A673 (cell line): ENCODE results near the gene USP22. TPM values are rescaled to one million over a fixed set of nuclear protein-coding genes. Genes with fewer than 3 reads are reported as not detected.

Source experiments
- BruUV-seq: library from RNA; stranded (reverse); fragments of 400-500 nt; replicated peaks from 2 replicates; lab custom pipeline; 2021; lab: Mats Ljungman, UMichigan
- CTCF ChIA-PET: fragments of 300-600 bp; sonication (Branson Sonifier 250); formaldehyde crosslinking; loops from one replicate; lab custom pipeline; 2022; ENCODE audit warnings: antibody characterized with exemption; lab: Charles Lee
- POLR2A ChIA-PET: fragments of 300-600 bp; sonication (Branson Sonifier 250); formaldehyde crosslinking; loops from one replicate; lab custom pipeline; 2022; ENCODE audit warnings: antibody characterized with exemption; ENCODE audit not compliant: low non-redundant PET; lab: Charles Lee
- DNase-seq: peaks from one replicate; pipeline ENCODE4 v3.0.0-alpha.2; 2015; ENCODE audit warnings: low spot score
- H3K27ac ChIP-seq: fragments of 200-600 bp; sonication (generic); 2 replicates; pipeline ENCODE4 v1.5.1; 2016; ENCODE audit warnings: mixed run types, low read depth, mild to moderate bottlenecking, mixed read lengths, antibody characterized with exemption, low read length; ENCODE audit not compliant: poor library complexity, severe bottlenecking
- H3K27me3 ChIP-seq: fragments of 200-600 bp; sonication (generic); replicated peaks from 2 replicates; pipeline ENCODE4 v1.6.1; 2017; ENCODE audit warnings: mixed run types, low read depth, mild to moderate bottlenecking, mixed read lengths, antibody characterized with exemption, low read length; ENCODE audit not compliant: insufficient read depth, poor library complexity
- H3K36me3 ChIP-seq: fragments of 200-600 bp; sonication (generic); 2 replicates; pipeline ENCODE4 v1.6.1; 2016; ENCODE audit warnings: mixed run types, mild to moderate bottlenecking, mixed read lengths, antibody characterized with exemption, low read length; ENCODE audit not compliant: insufficient read depth, poor library complexity, severe bottlenecking
- H3K4me1 ChIP-seq: fragments of 200-600 bp; sonication (generic); 2 replicates; pipeline ENCODE4 v1.6.1; 2017; ENCODE audit warnings: mixed run types, mild to moderate bottlenecking, mixed read lengths, antibody characterized with exemption, low read length; ENCODE audit not compliant: insufficient read depth, poor library complexity, severe bottlenecking
- H3K4me3 ChIP-seq: fragments of 200-600 bp; sonication (generic); 2 replicates; pipeline ENCODE4 v1.5.1; 2016; ENCODE audit warnings: low read depth, mixed run types, mild to moderate bottlenecking, mixed read lengths, low read length; ENCODE audit not compliant: poor library complexity, severe bottlenecking
- H3K9me3 ChIP-seq: fragments of 200-600 bp; sonication (generic); 2 replicates; pipeline ENCODE4 v1.6.1; 2016; ENCODE audit warnings: mixed run types, low read depth, mild to moderate bottlenecking, mixed read lengths, antibody characterized with exemption, low read length; ENCODE audit not compliant: poor library complexity, severe bottlenecking
- CTCF ChIP-seq: fragments of 300-800, 200-600 bp; sonication (generic); conservative IDR thresholded peaks from 2 replicates; pipeline ENCODE4 v1.5.1; 2017; ENCODE audit warnings: low read depth, mild to moderate bottlenecking, antibody characterized with exemption, low read length, moderate library complexity, mixed read lengths
- EZH2 ChIP-seq: fragments of 200-600 bp; sonication (generic); IDR thresholded peaks from 2 replicates; pipeline ENCODE4 v1.6.1; 2017; ENCODE audit warnings: borderline replicate concordance, low read depth, mild to moderate bottlenecking, mixed read lengths, antibody characterized with exemption, low read length; ENCODE audit not compliant: poor library complexity, severe bottlenecking
- intact Hi-C: fragments of 100-400 bp; cut with micrococcal nuclease; formaldehyde crosslinking; loops from one replicate; pipeline ENCODE4 v1.10.0; 2022; ENCODE audit not compliant: unreplicated experiment
- total RNA-seq: library from RNA; stranded (reverse); gene quantifications from 2 replicates; pipeline ENCODE4 v1.2.3, GENCODE V29; 2021

Gene USP22
- total RNA-seq, 1 experiment from 2014 or later, result 288 TPM

GRCh38 chr17:20966870-20967269, 75.9 kb downstream of the USP22 start:
- TF ChIP-seq CTCF (no peak), EZH2 (no peak)
- no peak for DNase-seq
- Histone ChIP-seq H3K36me3 (no peaks in the 10 kb centered on the region), H3K4me3 (no peak overlapping the region), H3K27me3 (no peaks in the 10 kb centered on the region), H3K4me1 (no peaks in the 10 kb centered on the region), H3K9me3 (no peaks in the 10 kb centered on the region), H3K27ac (no peak overlapping the region)
- ChIA-PET CTCF (interaction anchor here (0.6 kb wide), 1 partner anchor 26 kb away, joined by 3 read pairs; no protein-coding TSS in a partner anchor), POLR2A (no interaction called here)
- intact Hi-C loops, result no loop called here
- BruUV-seq, result no TSS peak

- no peak for TF ChIP-seq EZH2
- no peak for TF ChIP-seq CTCF
- Histone ChIP-seq H3K27me3 (no peaks in the 10 kb centered on the region), H3K9me3 (no peaks in the 10 kb centered on the region), H3K4me1 (no peaks in the 10 kb centered on the region), H3K36me3 (no peaks in the 10 kb centered on the region), H3K27ac (no peak overlapping the region), H3K4me3 (no peak overlapping the region)
- BruUV-seq, result no TSS peak
- ChIA-PET POLR2A (no interaction called here), CTCF (no interaction called here)
- intact Hi-C loops, result no loop called here
- no peak for DNase-seq
These were observed 77.3 kb downstream of the USP22 start for GRCh38 chr17:20965492-20965891.

- TF ChIP-seq CTCF (no peak), EZH2 (no peak)
- POLR2A ChIA-PET, result no interaction called here
- no peaks in the 10 kb centered on the region for H3K27me3 ChIP-seq
- CTCF ChIA-PET, result no interaction called here
- H3K4me3 ChIP-seq, result no peak overlapping the region
- no TSS peak for BruUV-seq
- DNase-seq, result no peak
- H3K36me3 ChIP-seq, result no peaks in the 10 kb centered on the region
- no peak overlapping the region for H3K27ac ChIP-seq
- H3K9me3 ChIP-seq, result no peaks in the 10 kb centered on the region
- H3K4me1 ChIP-seq, result no peaks in the 10 kb centered on the region
- intact Hi-C loops, result no loop called here
These were observed 81.2 kb downstream of the USP22 start for GRCh38 chr17:20961586-20961985.
